NOMO-1 (cell line): ENCODE measurements around the gene FN3K.
"Not testable (repeated sequence)": the region's sequence is repeated elsewhere in the genome, so short reads cannot be mapped to it uniquely, and the experiment has no call there.

Source experiments
- DNase-seq, 2 experiments: peaks; one replicate each; lab custom pipeline; 2025; ENCODE audit not compliant: unreplicated experiment in 2 of 2; lab: John Stamatoyannopoulos, UW

The FN3K gene

DNA sequence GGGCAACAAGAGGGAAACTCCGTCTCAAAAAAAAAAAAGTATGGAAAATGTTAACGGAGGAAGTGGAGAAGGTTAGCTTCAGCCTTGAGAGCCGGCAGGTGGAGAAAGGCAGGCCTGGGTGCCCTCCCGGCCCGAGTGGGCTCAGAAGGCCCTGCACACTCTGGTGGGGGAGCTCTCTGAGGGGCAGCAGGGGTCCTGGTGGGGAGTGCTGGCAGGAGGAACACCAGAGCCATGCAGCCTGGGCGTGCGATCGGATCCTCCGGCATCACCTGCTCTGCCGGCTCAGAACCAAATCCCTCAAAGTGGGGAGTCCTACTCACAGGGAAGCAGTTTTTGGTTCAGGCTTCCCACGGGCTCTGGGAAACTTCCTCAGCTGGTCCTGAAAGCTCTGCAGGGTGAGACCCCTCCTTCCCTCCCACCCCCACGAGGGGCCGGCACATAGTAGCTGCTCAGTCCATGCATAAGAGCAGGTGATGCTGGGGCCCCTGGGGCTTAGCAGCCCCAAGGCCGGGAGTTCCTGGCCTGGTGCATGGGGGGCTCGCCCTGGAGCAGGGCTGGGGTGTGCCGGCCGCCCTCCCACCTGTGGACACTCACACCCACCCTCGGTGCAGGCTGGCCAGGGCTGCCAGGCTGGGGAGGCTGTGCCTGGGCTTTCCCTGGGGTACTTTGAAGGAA lies 1.2 kb downstream of the FN3K start:
- no peak for DNase-seq

DNA sequence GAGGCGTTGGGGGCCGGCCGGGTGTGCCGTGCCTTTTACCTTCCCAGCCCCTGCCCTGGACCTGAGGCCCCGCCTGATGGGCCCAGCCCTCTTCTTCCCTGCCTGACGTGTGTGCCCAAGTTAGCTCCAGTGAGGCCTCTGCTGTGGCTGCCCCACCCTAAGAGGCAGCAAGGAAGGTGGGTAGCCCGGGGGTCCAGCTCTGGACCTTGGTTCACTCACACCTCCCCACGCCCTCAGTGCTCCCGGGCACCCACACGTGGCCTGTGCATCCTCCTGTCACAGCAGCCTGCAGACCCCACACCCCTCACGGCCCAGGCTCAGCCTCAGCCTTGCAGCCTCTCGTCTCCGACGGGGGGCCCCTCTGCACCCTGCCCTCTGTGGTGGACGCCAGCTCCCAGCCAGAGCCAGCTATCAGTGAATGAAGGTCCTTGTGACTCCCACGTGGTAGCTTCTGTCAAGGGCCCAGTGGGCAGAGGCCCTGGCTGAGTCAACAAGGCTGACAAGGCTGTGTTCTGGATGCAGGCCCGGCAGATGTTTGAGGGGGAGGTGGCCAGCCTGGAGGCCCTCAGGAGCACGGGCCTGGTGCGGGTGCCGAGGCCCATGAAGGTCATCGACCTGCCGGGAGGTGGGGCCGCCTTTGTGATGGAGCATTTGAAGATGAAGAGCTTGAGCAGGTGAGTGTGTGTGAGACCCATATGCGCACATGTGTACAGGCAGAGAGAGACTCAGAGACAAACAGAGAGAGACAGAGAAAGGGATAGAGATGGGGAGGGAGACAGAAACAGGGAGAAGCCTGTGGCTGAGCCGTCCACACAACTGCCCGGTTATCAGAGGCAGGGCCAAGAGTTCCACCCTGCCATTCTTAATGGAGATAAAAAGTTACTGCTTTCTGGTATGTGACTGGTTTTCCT lies 2.8 kb downstream of the FN3K start:
- no peak for DNase-seq

- no peak for DNase-seq
These were observed 5.7 kb downstream of the FN3K start for GRCh38 chr17:82740906-82741759.

DNA sequence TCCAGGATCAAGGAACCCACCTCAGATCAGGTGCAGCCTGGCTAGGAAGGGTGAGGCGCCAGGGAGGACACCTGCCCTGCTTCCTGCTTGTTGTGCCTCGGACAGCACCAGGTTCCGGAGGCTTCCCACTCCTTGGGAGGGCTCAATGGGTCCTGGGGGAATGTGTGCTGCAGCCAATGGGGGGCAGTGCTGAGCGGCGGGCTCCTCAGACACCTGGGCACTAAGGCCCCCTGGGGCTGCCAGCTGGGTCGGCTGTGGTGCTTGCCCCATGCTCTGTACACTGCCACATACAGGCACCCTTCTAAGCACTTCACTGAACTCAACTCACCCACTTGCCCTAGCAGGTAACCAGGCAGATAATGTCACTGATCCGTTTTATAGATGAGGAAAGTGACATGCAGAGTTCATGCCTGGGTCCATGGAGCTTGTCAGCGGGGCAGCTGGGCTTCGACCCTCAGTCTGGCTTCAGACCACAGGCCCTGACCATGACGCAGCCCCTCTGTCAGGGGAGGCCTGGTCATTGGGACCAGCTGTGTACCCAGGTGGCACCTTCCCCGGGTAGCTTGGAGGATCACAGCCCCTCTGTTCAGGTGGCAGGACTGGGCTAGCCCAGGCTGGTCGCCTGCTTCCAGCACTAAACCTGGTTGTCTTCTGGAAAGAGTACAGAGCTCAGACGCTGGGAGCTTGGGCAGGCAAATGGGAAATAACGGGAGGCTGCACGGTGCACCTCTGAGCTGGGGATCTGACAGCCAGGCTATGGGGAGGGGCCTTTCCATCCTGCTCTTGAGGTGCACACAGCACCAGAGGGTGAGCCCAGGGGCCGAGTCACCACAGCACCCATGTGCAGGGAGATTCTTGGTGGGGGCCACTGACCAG lies 8.2 kb downstream of the FN3K start:
- no peak for DNase-seq

GRCh38 chr17:82744736-82745135 lies 9.3 kb downstream of the FN3K start:
- DNase-seq, result not testable (repeated sequence)

GRCh38 chr17:82745524-82745923 lies 10.1 kb downstream of the FN3K start:
- no peak for DNase-seq

DNA sequence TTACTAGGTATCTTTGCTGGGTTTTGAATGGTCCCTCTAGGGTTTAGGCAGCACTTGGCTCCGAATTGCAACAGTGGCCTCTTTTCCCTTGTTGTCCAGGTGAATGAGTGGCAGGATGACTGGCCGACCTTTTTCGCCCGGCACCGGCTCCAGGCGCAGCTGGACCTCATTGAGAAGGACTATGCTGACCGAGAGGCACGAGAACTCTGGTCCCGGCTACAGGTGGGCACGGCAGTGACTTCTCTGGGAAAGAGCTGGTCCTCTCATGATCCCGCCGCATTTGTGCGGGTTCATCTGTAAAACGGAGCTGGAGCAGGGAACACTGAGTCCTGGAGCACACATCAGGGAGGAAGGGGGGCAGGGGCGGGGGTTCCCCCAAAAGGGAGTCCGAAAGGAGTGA lies 13.3 kb downstream of the FN3K start:
- no peak for DNase-seq

- no peak for DNase-seq
These were observed 15.0 kb downstream of the FN3K start for GRCh38 chr17:82750241-82750908.

DNA sequence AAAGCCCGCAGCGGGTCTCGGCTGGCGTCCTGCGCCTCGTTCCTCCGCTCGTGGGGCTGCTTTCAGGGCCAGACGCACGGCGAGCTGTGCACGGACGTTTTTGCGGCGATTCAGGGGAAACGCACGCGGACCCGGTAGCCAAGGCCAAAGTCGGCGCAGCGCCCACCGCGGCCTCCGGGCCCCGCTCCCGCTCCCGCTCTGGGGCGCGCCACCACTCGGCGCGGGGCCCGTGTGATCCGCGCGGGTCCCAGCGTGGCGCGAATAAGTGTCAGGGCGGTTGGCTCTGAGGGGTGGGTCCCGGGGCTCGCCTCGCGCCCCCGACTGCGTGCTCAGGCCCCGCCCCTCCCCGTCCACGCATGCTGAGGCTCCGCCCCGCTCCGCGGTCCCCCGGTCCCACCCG lies 15.8 kb downstream of the FN3K start:
- DNase-seq, result peak in 1 of 2 experiments; percentile 57

GRCh38 chr17:82751571-82752370 lies 16.4 kb downstream of the FN3K start, which contains the start of gene TBCD:
Gene TBCD, plus strand, starts transcription at chr17:82752065. Its CDS starts 129 bp downstream, at chr17:82752194.
- peak; percentile 86 to 88 for DNase-seq

DNA sequence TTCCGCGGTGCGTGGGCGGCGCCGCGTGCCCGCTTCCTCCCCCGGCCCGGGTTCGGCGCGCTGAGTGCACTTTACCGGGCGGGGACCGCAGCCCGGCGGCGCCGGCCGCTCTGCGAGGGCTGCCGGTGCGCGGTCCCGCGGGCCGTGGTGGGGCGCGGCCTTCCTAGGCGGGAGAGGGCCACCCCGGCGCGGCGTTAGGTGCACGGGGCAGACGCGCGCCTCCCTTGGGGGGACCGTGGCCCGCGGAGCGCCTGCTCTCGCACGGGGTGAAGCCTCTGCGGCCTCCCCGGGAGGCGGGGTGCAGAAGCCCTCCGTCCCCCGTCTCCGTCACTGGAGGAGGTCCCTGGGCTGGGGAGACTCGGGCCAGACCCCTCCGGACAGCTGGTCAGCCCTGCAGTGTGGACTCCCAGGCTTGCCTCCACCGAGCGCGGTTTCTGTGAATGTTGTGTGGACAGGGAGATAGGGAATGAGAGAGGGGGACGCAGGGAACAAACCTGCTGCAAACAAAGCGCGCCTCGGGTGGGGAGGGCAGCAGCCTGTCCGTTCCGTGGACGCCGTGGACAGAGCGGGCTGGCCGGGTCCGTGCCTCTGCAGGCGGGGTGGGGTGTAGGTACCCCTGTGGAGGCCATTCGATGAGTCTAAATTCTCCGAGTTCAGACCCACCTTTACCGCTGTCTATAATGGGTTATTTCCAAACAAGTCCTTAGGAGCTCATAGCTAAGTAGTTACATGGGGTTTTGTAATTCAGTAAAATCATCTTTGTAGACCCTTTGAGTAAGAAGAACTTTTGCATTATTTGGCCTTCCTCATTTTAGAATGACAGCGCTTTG lies 17.2 kb downstream of the FN3K start:
- DNase-seq, result peak in 1 of 2 experiments; percentile 12

DNA sequence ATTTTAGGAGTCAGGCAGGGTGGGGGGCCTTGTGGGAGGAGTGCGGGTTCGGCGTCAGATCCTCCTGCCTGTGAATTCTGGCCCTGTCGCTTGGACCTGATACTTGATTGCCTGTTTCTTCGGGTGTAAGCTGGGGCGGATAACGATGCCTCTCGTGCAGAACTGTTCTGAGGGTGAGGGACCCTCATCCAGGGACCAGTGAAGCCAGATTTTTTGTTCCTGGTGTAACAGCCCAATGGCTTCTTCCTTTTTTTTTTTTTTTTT lies 17.7 kb downstream of the FN3K start:
- no peak for DNase-seq

GRCh38 chr17:82754297-82755208 lies 19.1 kb downstream of the FN3K start:
- DNase-seq, result peak in 1 of 2 experiments; percentile 8

DNA sequence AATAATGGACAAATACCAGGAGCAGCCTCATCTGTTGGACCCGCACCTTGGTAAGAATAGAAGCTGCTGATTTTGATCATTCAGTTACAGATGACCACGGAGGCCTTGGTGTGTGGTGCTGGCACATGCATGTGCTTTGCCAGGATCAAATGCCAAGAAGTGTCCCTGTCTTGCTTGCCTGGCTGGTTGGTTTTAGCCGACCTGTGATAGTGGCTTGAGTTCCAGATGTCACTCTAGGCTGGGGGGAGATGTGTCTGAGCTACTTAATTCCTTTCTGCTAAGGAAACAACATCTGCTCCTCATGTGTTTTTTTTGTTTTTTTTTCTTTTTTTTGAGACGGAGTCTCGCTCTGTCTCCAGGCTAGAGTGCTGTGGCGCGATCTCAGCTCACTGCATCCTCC lies 20.8 kb downstream of the FN3K start:
- DNase-seq, result no peak

DNA sequence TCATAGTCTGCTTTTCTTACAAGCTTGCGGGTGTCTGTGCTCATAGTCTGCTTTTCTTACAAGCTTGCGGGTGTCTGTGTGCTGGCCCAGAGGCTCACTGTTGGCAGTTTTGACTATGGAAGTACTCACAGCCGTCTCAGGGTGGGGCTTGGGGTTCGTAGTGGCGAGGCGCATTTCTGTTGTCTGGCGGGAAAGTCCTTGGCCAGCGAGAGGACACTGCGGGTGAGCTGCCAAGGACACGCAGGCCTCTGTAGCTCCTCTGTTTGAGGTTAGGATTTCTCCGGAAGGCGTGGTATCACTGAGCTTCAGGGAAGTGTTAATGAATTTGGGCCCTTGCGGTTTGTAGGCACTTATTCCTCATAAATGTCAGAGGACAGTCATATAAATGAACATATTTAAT lies 30.0 kb downstream of the FN3K start:
- no peak for DNase-seq

- peak; percentile 16 to 29 for DNase-seq
These were observed 31.8 kb downstream of the FN3K start for GRCh38 chr17:82767041-82767754.
